ENCODE measurements around the gene TOB1.

TOB1 gene

DNA sequence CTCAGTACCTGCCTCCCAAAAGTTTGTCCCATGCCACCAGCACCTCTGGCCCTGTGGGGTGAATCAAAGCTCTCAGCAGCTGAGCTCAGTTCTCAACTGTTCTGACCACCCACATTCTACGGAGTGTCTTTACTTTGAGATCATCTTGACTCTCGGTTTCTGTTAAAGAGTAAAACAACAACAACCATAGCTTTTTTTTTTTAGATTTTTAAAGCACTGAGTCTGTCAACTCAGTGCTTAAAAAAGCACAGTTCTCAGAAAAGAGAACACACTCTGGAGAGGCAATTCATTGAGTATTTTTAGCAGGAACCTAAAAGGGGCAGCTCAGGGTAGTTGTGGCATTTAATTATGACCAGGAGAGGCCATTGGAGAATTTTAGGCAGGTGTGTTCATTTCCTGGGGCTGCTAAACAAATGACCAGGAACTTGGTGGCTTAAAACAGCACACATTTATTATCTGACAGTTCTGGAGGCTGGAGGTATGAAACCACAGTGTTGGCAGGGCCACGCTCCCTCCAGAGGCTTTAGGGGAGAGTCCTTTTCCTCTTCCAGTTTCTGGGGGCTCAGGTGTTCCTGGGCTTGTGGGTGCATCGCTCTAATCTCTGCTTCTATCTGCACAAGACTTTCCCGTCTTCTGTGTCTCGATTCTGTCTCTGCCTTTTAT lies 37.5 kb downstream of the TOB1 start:
- no peaks in the 10 kb centered on the region for H3K36me3 ChIP-seq (ENCODE audit: insufficient read depth, insufficient read length, low read length)
- no peak for DNase-seq (ENCODE audit: low read depth, low spot score)
- H3K4me1 ChIP-seq (ENCODE audit: insufficient read depth, insufficient read length) = peaks cover 24% of the 10 kb centered on the region
- TF ChIP-seq ZNF274 (IDR thresholded peaks at IDR 0.05; ENCODE audit: low read depth, low read length) (no peak), SUZ12 (IDR thresholded peaks at IDR 0.05; ENCODE audit: extremely low read depth, insufficient read depth, insufficient read length) (no peak), YY1 (IDR thresholded peaks at IDR 0.05; ENCODE audit: insufficient read depth, insufficient read length) (no peak)
- no peaks in the 10 kb centered on the region for H3K9me3 ChIP-seq (ENCODE audit: insufficient read depth, low read length)
- no peak overlapping the region for H3K4me3 ChIP-seq (ENCODE audit: insufficient read length, low read depth)
- H3K9ac ChIP-seq (ENCODE audit: insufficient read length, low read depth) = no peak overlapping the region
- H3K27me3 ChIP-seq (ENCODE audit: insufficient read depth, insufficient read length) = no peaks in the 10 kb centered on the region

- Histone ChIP-seq H3K9me3 (ENCODE audit: insufficient read depth, low read length) (no peaks in the 10 kb centered on the region), H3K9ac (ENCODE audit: insufficient read length, low read depth) (no peak overlapping the region), H3K4me3 (ENCODE audit: insufficient read length, low read depth) (no peak overlapping the region), H3K36me3 (ENCODE audit: insufficient read depth, insufficient read length, low read length) (no peaks in the 10 kb centered on the region), H3K27me3 (ENCODE audit: insufficient read depth, insufficient read length) (no peaks in the 10 kb centered on the region), H3K4me1 (ENCODE audit: insufficient read depth, insufficient read length) (peaks cover 2% of the 10 kb centered on the region)
- no peak for TF ChIP-seq ZNF274 (IDR thresholded peaks at IDR 0.05; ENCODE audit: low read depth, low read length)
- no peak for TF ChIP-seq SUZ12 (IDR thresholded peaks at IDR 0.05; ENCODE audit: extremely low read depth, insufficient read depth, insufficient read length)
- TF ChIP-seq YY1 (IDR thresholded peaks at IDR 0.05; ENCODE audit: insufficient read depth, insufficient read length) = no peak
- DNase-seq (ENCODE audit: low read depth, low spot score) = no peak
Measured at GRCh38 chr17:50825188-50825587, 41.0 kb downstream of the TOB1 start.

GRCh38 chr17:50824429-50824828 lies 41.7 kb downstream of the TOB1 start:
- TF ChIP-seq SUZ12 (IDR thresholded peaks at IDR 0.05; ENCODE audit: extremely low read depth, insufficient read depth, insufficient read length) (no peak), YY1 (IDR thresholded peaks at IDR 0.05; ENCODE audit: insufficient read depth, insufficient read length) (no peak), ZNF274 (IDR thresholded peaks at IDR 0.05; ENCODE audit: low read depth, low read length) (no peak)

DNA sequence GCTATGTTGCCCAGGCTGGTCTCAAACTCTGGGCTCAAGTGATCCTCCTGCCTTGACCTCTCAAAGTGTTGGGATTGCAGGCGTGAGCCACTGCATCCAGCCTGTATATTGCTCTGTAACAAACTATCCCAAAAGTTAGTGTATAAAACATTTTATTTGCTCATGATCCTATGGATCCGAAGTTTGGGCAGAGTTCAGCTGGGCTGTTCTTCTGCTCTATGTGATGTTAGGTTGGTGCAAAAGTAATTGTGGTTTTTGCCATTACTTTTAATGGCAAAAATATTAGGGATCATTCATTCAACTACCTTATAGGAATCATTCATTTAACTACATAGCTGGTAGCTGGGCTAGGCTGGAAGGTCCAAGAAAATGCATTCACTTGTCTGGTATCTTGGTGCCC lies 43.6 kb downstream of the TOB1 start:
- Histone ChIP-seq H3K4me3 (ENCODE audit: insufficient read length, low read depth) (no peak overlapping the region), H3K36me3 (ENCODE audit: insufficient read depth, insufficient read length, low read length) (no peaks in the 10 kb centered on the region), H3K4me1 (ENCODE audit: insufficient read depth, insufficient read length) (peaks cover 4% of the 10 kb centered on the region), H3K9me3 (ENCODE audit: insufficient read depth, low read length) (no peaks in the 10 kb centered on the region), H3K9ac (ENCODE audit: insufficient read length, low read depth) (no peak overlapping the region), H3K27me3 (ENCODE audit: insufficient read depth, insufficient read length) (no peaks in the 10 kb centered on the region)
- DNase-seq (ENCODE audit: low read depth, low spot score) = no peak
- TF ChIP-seq ZNF274 (IDR thresholded peaks at IDR 0.05; ENCODE audit: low read depth, low read length) = no peak

More at GRCh38 chr17:50824429-50824828, 41.7 kb downstream of the TOB1 start:
- no peak overlapping the region for H3K9ac ChIP-seq (ENCODE audit: insufficient read length, low read depth)
- H3K36me3 ChIP-seq (ENCODE audit: insufficient read depth, insufficient read length, low read length) = no peaks in the 10 kb centered on the region
- no peak for DNase-seq (ENCODE audit: low read depth, low spot score)
- no peak overlapping the region for H3K4me3 ChIP-seq (ENCODE audit: insufficient read length, low read depth)
- no peaks in the 10 kb centered on the region for H3K9me3 ChIP-seq (ENCODE audit: insufficient read depth, low read length)
- no peaks in the 10 kb centered on the region for H3K27me3 ChIP-seq (ENCODE audit: insufficient read depth, insufficient read length)
- H3K4me1 ChIP-seq (ENCODE audit: insufficient read depth, insufficient read length) = peaks cover under 1% of the 10 kb centered on the region

GRCh38 chr17:50820651-50821050 lies 45.5 kb downstream of the TOB1 start:
- no peak for DNase-seq (ENCODE audit: low read depth, low spot score)
- Histone ChIP-seq H3K27me3 (ENCODE audit: insufficient read depth, insufficient read length) (no peaks in the 10 kb centered on the region), H3K4me1 (ENCODE audit: insufficient read depth, insufficient read length) (peaks cover 6% of the 10 kb centered on the region), H3K9ac (ENCODE audit: insufficient read length, low read depth) (no peak overlapping the region), H3K9me3 (ENCODE audit: insufficient read depth, low read length) (no peaks in the 10 kb centered on the region), H3K36me3 (ENCODE audit: insufficient read depth, insufficient read length, low read length) (no peaks in the 10 kb centered on the region), H3K4me3 (ENCODE audit: insufficient read length, low read depth) (no peak overlapping the region)
- TF ChIP-seq SUZ12 (IDR thresholded peaks at IDR 0.05; ENCODE audit: extremely low read depth, insufficient read depth, insufficient read length) (no peak), YY1 (IDR thresholded peaks at IDR 0.05; ENCODE audit: insufficient read depth, insufficient read length) (no peak), ZNF274 (IDR thresholded peaks at IDR 0.05; ENCODE audit: low read depth, low read length) (no peak)

GRCh38 chr17:50818921-50819657 lies 47.1 kb downstream of the TOB1 start:
- no peaks in the 10 kb centered on the region for H3K9me3 ChIP-seq (ENCODE audit: insufficient read depth, low read length)
- no peaks in the 10 kb centered on the region for H3K27me3 ChIP-seq (ENCODE audit: insufficient read depth, insufficient read length)
- H3K4me1 ChIP-seq (ENCODE audit: insufficient read depth, insufficient read length) = peaks cover 6% of the 10 kb centered on the region
- no peak overlapping the region for H3K4me3 ChIP-seq (ENCODE audit: insufficient read length, low read depth)
- H3K36me3 ChIP-seq (ENCODE audit: insufficient read depth, insufficient read length, low read length) = no peaks in the 10 kb centered on the region
- no peak overlapping the region for H3K9ac ChIP-seq (ENCODE audit: insufficient read length, low read depth)
- DNase-seq (ENCODE audit: low read depth, low spot score) = no peak
- no peak for TF ChIP-seq ZNF274 (IDR thresholded peaks at IDR 0.05; ENCODE audit: low read depth, low read length)
- no peak for TF ChIP-seq SUZ12 (IDR thresholded peaks at IDR 0.05; ENCODE audit: extremely low read depth, insufficient read depth, insufficient read length)
- no peak for TF ChIP-seq YY1 (IDR thresholded peaks at IDR 0.05; ENCODE audit: insufficient read depth, insufficient read length)

DNA sequence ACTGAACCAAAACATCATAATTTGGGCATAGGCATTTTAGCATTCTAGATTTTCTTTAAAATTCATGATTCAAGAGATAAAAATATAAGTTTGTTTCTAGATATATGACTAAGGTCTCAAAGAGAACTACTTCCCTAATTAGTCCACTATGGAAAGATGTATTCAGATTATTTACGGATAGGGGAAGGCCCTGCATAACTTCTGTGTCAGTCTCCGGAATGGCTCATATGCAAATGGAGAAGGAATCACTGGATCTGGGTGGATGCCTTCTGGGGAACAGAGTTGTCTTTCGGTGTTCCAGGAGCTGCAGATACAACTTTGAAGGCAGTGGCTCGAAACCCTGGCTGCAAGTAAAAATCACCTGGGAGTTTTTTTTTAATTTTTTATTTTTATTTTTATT lies 47.9 kb downstream of the TOB1 start:
- no peak for TF ChIP-seq SUZ12 (IDR thresholded peaks at IDR 0.05; ENCODE audit: extremely low read depth, insufficient read depth, insufficient read length)
- no peak for TF ChIP-seq YY1 (IDR thresholded peaks at IDR 0.05; ENCODE audit: insufficient read depth, insufficient read length)
- no peak for TF ChIP-seq ZNF274 (IDR thresholded peaks at IDR 0.05; ENCODE audit: low read depth, low read length)
- no peak overlapping the region for H3K9ac ChIP-seq (ENCODE audit: insufficient read length, low read depth)
- H3K4me3 ChIP-seq (ENCODE audit: insufficient read length, low read depth) = no peak overlapping the region
- H3K9me3 ChIP-seq (ENCODE audit: insufficient read depth, low read length) = no peaks in the 10 kb centered on the region
- no peak for DNase-seq (ENCODE audit: low read depth, low spot score)
- no peaks in the 10 kb centered on the region for H3K36me3 ChIP-seq (ENCODE audit: insufficient read depth, insufficient read length, low read length)
- no peaks in the 10 kb centered on the region for H3K27me3 ChIP-seq (ENCODE audit: insufficient read depth, insufficient read length)
- peaks cover 6% of the 10 kb centered on the region for H3K4me1 ChIP-seq (ENCODE audit: insufficient read depth, insufficient read length)

Measured in NT2/D1 (cell line).